Measurements from ENCODE around the gene TAF4. TPM values are rescaled to one million over a fixed set of nuclear protein-coding genes. Genes with fewer than 3 reads are reported as not detected.
"Not testable (repeated sequence)": the region's sequence is repeated elsewhere in the genome, so short reads cannot be mapped to it uniquely, and the experiment has no call there.

The TAF4 gene
- total RNA-seq, 2 donors from 2014 or later, result 16.3 to 22.0 TPM

DNA sequence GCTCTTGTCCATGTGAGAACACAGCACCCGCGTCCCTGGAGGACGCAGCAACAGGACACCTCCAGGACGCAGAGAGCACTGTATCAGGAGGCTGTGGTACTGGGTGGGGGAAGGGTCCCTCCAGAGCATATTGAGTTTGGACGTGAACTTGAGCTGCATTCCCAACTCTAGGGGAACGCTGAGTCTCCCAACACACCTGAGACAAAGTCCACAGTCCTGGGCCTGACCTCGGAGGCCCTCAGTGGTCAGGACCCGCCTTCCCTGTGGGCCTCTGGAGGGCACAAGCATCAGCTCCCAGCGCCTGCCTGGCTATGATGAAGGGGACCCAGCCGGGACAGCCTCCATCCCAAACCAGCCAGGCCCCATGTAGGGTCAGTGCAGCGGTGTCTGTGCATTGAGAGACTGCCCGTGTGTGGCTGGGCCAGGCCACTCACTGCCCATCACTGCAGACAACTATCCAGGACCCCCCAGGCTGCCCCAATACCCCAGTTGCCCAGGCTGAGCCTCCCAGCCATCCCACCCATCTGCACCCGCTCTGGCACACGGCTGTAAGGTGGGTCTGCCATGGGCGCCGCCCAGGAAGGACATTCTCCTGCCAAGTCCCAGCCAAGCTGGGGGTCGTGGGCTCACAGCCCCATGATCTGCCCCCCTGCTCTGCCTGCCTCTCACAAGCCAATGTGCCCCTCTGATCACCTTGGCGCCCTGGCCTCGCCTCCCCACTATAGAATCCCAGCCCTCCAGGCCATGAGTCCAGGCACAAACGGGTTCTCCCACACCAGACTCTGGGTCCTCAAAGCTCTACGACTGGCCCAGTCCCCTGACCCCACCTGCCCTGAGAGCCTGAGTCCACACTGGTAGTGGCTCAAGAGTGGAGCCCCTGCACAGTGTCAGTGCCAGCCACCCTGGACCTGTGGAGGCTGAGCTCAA lies 115.7 kb downstream of the TAF4 start:
- ATAC-seq, result no peak
- no peaks in the 10 kb centered on the region for H3K36me3 Mint-ChIP-seq
- H3K9me3 Mint-ChIP-seq, result no peaks in the 10 kb centered on the region
- no peak overlapping the region for H3K27ac Mint-ChIP-seq
- DNase-seq (ENCODE audit: low spot score in 2 of 2), result peak in 1 of 2 donors; percentile 46

DNA sequence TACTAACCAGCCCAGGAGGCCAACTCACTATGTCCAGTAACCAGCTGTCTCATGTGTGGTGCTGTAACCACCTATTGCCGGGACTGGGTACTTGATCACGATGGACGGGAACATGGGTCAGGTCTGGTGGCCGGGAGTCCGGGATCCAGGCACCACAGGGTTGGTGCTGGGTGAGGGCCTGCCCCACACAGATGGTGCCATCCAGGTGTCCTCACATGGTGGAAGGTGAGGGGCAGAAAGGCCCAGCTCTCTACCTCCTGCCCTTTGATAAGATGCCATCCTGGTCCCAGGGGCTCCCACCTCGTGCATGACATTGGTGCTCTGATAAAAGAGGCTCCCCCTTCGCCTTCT lies 116.3 kb downstream of the TAF4 start:
- ATAC-seq, result no peak
- DNase-seq (ENCODE audit: low spot score in 2 of 2), result peak in 1 of 2 donors; percentile 46
- H3K27ac Mint-ChIP-seq, result no peak overlapping the region
- H3K9me3 Mint-ChIP-seq, result no peaks in the 10 kb centered on the region
- H3K36me3 Mint-ChIP-seq, result no peaks in the 10 kb centered on the region

DNA sequence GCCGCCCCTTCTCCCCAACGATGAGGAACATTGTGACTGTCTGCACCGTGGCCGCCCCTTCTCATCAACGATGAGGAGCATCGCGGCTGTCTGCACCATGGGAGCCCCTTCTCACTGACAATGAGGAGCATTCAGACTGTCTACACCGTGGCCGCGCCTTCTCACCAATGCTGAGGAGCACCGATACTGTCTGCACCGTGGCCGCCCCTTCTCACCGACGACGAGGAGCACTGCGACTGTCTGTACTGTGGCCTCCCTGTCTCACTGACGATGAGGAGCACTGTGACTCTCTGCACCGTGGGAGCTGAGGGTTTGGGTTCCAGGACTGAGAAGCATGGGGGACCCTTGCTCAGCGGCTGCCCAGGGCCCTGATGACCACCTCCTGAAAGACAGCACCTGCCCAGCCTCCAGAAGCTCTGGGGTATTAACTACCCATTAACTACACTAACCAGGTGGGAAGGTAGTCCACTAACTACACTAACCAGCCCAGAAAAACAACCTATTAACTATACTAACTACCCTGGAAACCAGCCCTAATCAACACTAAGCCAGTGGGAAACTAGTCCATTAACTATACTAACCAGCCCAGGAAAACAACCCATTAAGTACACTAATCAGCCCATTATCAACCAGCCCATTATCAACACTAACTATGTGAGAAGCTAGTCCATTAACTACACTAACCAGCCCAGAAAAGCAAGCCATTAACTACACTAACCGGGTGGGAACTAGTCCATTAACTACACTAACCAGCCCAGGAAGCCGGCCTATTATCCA lies 116.9 kb downstream of the TAF4 start:
- no peak overlapping the region for H3K27ac Mint-ChIP-seq
- H3K36me3 Mint-ChIP-seq, result no peaks in the 10 kb centered on the region
- DNase-seq (ENCODE audit: low spot score in 2 of 2) (no peak), ATAC-seq (no peak)
- no peaks in the 10 kb centered on the region for H3K9me3 Mint-ChIP-seq

- not testable (repeated sequence) for H3K27ac Mint-ChIP-seq, H3K9me3 Mint-ChIP-seq, H3K36me3 Mint-ChIP-seq, ATAC-seq
- DNase-seq (ENCODE audit: low spot score in 2 of 2), result peak in 1 of 2 donors; percentile 20
These were observed 117.6 kb downstream of the TAF4 start for GRCh38 chr20:61948056-61948455.

- not testable (repeated sequence) for H3K9me3 Mint-ChIP-seq; DNase-seq (ENCODE audit: low spot score in 2 of 2); ATAC-seq; H3K36me3 Mint-ChIP-seq; H3K27ac Mint-ChIP-seq
These were observed 120.2 kb downstream of the TAF4 start for GRCh38 chr20:61945495-61945894.

- DNase-seq (ENCODE audit: low spot score in 2 of 2); ATAC-seq; H3K27ac Mint-ChIP-seq; H3K9me3 Mint-ChIP-seq; H3K36me3 Mint-ChIP-seq: not testable (repeated sequence)
These were observed 120.7 kb downstream of the TAF4 start for GRCh38 chr20:61944967-61945366.

DNA sequence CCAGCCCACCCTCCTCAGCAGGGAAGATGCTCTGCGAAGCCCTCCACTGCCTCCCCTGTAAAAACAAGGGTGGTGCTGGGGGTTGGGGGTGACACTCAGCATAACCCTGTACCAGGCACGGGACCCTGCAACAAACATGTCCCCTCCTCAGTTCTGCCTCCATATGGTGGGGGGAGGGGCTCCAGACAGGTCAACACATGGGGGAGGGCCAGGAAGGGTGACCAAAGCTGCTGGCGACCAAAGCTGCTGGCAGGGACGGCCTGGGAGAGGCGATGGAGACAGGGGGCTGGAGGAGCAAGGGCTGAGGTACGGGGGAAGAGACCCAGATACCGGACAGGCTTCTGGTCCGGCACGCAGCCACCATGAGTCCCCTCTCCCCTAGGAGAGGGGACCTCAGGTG lies 123.2 kb downstream of the TAF4 start:
- DNase-seq (ENCODE audit: low spot score in 2 of 2) (no peak), ATAC-seq (no peak)
- H3K27ac Mint-ChIP-seq, result no peak overlapping the region
- no peaks in the 10 kb centered on the region for H3K36me3 Mint-ChIP-seq
- H3K9me3 Mint-ChIP-seq, result no peaks in the 10 kb centered on the region

DNA sequence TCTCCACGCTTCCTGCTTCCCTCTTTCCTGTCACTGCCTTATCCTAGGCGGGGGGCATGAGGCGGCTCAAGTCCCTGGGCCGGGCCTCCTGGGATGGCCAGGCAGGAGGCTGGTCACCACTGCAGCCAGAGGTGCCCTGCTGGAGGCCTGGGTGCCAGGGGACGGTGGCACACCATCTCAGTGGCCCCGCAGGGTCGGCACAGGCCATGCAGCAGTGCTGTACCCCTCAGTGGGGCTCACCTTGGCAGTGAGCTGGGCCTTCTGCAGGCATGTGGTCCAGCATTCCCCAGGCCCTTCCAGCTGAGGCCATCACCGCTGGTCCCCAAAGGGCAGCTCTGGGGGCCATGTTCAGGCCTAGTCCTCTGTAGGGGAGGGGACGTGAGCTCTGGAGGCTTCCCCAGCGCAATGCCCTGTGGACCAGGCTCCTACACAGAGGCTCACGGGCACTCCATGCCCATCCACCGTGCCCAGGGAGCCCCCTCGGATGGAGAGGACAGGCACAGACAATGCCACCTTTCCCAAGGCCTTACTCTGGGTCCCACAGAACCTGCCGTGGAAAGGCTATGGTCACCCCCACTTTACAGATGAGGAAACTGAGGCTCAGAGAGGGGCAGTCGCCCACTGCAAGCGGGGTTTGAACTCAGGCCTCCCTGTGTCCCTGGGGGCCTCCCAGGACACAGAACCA lies 123.8 kb downstream of the TAF4 start:
- Mint-ChIP-seq H3K36me3 (no peaks in the 10 kb centered on the region), H3K9me3 (no peaks in the 10 kb centered on the region), H3K27ac (no peak overlapping the region)
- peak in 1 of 2 donors; percentile 39 for DNase-seq (ENCODE audit: low spot score in 2 of 2)
- ATAC-seq, result no peak

DNA sequence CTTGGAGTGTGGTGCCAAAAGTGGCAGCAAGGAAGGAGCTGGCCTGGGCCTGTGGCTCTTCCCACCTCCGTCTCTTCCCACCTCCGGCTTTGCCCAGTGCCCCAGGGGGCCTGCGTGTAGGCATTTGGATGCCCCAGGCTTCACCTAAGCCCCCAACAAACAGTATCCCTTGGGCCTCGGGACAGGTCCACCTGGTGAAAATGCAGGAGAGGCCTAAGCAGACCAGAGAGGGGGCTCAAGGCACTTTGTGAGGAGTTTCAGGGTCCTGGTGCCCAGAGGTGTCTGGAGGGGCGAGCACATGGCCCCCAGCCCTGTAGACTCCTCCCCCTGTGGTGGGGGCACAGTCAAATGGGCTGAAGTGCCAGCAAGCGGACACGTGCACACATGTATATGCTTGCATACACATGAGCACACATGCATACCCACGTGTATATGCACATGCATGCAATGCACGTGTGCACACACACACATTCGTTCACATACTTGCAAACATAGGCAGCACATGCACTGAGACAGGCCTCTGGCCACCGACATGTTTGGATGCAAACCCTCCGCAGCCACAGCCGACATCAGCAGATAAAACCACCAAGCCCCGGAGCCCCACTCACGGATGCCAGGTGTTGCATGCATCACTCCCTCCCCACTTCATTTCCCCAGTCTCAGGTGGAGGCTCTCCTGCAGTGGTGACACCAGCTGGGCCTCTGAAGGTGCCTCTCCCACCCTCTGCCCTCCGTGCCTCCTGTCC lies 124.5 kb downstream of the TAF4 start:
- Mint-ChIP-seq H3K36me3 (no peaks in the 10 kb centered on the region), H3K9me3 (no peaks in the 10 kb centered on the region), H3K27ac (no peak overlapping the region)
- peak in 1 of 2 donors; percentile 40 for DNase-seq (ENCODE audit: low spot score in 2 of 2)
- ATAC-seq, result no peak

DNA sequence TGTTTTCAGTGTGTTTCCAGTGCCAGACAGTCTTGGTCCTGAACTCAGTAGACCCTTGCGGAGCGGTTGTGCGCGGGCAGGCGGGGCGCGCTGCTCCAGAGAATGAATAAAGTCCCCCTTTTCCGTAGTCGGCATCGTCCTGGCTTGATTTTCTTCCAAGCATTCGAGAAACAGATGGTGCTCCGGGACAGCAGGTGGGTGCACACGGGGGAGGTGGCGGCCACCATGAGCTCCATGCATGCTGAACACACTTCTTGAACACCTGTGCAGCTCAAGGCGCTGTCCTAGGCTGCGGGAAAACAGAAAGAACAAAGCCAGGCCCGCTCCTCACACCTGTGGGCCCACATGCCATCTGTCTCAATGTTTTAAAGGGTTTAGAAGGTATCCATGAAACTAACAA lies 125.2 kb downstream of the TAF4 start:
- Mint-ChIP-seq H3K27ac (no peak overlapping the region), H3K36me3 (no peaks in the 10 kb centered on the region), H3K9me3 (no peaks in the 10 kb centered on the region)
- DNase-seq (ENCODE audit: low spot score in 2 of 2) (no peak), ATAC-seq (no peak)

DNA sequence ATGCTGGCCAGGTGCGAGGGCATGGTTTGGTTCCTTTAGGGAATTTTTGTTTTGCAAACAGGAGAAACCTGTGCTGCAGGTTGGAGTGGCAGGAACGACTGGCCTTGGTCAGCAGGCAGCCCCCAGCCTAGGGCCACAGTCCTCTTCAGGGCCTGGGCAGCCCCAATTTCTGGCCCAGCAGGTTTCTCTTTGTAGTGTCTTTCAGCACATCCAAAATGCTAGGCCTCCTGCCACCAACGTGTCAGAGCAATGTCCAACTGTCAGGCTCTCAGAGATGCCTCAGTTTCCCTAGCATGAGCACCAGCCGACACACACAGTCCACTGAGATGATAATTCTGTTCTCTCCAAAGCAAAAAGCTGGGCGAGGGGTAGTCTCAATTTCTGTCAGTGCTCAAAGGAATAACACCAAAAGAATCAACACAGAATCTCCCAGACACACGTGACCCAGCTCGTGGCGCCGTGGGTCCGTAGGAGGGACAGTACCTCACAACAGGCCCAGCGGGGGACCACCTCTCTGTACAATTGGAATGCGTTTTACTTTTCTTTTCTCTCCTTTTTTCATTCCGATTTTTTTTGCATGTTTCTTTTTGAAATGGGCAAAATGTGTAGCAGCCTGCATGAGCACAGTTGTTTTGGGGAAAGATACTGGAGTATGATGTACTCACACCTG lies 125.9 kb downstream of the TAF4 start:
- Mint-ChIP-seq H3K9me3 (no peaks in the 10 kb centered on the region), H3K36me3 (no peaks in the 10 kb centered on the region), H3K27ac (no peak overlapping the region)
- peak in 1 of 2 donors; percentile 39 for DNase-seq (ENCODE audit: low spot score in 2 of 2)
- ATAC-seq, result no peak

- ATAC-seq (no peak), DNase-seq (ENCODE audit: low spot score in 2 of 2) (peak in 1 of 2 donors; percentile 40)
- Mint-ChIP-seq H3K36me3 (no peaks in the 10 kb centered on the region), H3K27ac (no peak overlapping the region), H3K9me3 (no peaks in the 10 kb centered on the region)
These were observed 126.6 kb downstream of the TAF4 start for GRCh38 chr20:61938839-61939690.

DNA sequence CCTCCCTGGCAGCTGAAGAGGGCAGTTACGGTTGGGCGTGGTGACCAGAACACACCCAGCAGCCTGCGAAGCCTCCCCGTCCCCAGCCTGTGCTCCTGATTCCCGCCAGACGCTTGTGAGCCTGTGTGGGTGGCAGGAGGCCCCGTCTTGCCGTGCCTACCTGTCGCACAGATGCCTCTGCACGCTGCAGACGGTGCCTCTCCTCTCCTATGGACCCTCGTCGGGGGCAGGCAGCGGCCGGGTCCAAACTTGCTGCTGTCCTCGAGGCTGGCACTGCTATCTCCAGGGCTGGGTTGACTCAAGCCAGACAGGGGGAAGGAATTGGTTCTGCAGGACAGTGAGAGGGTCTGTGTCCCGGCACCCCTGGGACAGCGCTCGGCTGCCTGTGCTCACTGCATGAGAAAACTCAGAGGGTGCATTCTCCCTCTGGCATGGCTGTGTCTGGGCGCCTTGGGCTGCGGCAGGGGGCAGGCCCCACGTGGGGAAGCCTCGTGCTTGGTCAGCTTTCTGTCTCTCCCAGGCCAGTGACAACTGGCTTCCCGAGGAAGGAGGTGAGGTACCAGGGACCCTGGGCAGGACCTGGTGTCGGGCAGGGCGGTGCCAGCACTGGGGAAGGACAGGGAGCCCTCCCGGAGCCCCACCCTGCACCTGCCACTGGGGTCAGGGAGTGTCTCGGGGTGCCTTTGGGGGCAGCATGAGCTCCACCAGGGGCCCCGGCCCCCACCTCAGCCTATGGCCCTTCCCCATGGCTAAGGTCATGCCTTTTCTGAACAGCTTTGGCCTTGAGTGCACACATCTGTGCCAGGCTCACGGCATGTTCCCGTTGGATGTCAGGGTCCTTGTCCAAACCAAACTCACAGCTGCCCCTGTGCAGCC lies 127.5 kb downstream of the TAF4 start:
- ATAC-seq (no peak), DNase-seq (ENCODE audit: low spot score in 2 of 2) (peak in 1 of 2 donors; percentile 37)
- Mint-ChIP-seq H3K36me3 (no peaks in the 10 kb centered on the region), H3K27ac (no peak overlapping the region), H3K9me3 (no peaks in the 10 kb centered on the region)

DNA sequence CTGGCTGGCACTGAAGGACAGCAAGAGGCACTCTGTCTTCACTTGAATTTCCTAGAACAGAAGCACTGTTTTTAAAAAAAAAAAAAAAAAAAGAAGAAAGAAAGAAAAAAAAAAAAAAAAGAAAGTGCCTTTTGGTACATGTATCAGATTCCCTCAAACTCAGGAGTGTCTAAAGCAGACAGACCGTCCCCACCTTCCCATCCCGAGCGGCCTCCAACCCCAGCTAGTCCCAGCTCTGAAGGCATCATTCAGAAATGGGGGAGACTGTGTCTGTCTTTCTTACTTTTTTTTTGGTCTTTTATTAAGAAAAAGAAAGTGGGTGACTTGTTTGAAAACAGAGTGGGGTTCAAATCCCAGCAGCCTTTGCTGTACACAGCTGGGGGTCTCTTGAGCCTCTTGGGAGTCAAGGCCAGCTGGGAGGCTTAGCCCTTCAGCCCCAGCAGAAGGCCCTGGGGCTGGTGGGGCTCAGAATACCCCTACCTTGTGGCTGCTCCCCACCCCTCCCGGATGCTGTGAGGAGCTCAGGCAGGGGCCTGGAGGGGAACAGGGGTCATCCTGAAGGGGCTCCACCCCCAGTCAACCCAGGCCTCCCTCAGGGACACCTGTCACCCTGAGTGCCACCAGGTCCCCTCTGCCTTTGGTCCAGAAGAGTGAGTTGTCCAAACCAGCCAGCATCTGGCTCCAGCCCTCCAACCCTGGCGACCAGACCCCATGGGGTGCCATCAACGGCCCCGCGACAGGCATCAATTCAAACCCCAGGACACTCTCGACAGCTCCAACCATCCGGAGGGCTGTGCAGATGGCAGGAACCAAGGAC lies 128.3 kb downstream of the TAF4 start:
- DNase-seq (ENCODE audit: low spot score in 2 of 2), result peak in 1 of 2 donors; percentile 18
- H3K9me3 Mint-ChIP-seq, result no peaks in the 10 kb centered on the region
- no peaks in the 10 kb centered on the region for H3K36me3 Mint-ChIP-seq
- ATAC-seq, result no peak
- H3K27ac Mint-ChIP-seq, result peak overlapping the region in 1 of 2 donors; percentile 59

Data from activated naive CD4-positive, alpha-beta T cell treated with anti-CD3 and anti-CD28 coated beads, Interleukin-2, amount 50 U/mL, for 72 hours (primary cell).